Right ventricle myocardium superior (tissue), 1 donor: ENCODE measurements around the gene FBXO34. TPM values are rescaled to one million over a fixed set of nuclear protein-coding genes. Genes with fewer than 3 reads are reported as not detected.

Experiments used
- ATAC-seq: fragments of 200-7000 bp; cut with Tn5 transposase; one replicate; pipeline ENCODE4 v1.9.1; 2020; ENCODE audit warnings: mild to moderate bottlenecking; ENCODE audit not compliant: poor library complexity
- DNase-seq: peaks from one replicate; pipeline ENCODE4 v3.0.0-alpha.2; 2020
- intact Hi-C: fragments of 100-400 bp; cut with DNase I; formaldehyde crosslinking; loops from one replicate; pipeline ENCODE4 v1.11.2; 2022
- long read RNA-seq: library from polyadenylated mRNA; unstranded; transcript quantifications from one replicate; pipeline ENCODE4 v2.0.0, GENCODE V29; 2021
- total RNA-seq: library from RNA; stranded (reverse); fragmentation: NEBNext Ultra II Directional; extraction: Animal tissue kit (Norgen Biotek cat#: 25700); gene quantifications from one replicate; pipeline ENCODE4 v1.2.1, GENCODE V29; 2021
- donor health status: DM: no; HTN: yes; CAD: no; lungs with severe emphysema.

The FBXO34 gene, protein sequence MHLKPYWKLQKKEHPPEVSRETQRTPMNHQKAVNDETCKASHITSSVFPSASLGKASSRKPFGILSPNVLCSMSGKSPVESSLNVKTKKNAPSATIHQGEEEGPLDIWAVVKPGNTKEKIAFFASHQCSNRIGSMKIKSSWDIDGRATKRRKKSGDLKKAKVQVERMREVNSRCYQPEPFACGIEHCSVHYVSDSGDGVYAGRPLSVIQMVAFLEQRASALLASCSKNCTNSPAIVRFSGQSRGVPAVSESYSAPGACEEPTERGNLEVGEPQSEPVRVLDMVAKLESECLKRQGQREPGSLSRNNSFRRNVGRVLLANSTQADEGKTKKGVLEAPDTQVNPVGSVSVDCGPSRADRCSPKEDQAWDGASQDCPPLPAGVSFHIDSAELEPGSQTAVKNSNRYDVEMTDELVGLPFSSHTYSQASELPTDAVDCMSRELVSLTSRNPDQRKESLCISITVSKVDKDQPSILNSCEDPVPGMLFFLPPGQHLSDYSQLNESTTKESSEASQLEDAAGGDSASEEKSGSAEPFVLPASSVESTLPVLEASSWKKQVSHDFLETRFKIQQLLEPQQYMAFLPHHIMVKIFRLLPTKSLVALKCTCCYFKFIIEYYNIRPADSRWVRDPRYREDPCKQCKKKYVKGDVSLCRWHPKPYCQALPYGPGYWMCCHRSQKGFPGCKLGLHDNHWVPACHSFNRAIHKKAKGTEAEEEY
- 24.6 TPM for total RNA-seq
- long read RNA-seq, transcript FBXO34-201 (2 exons, 3,464 nt), result major isoform, 62 of 77 reads
- long read RNA-seq, partial matches to known transcripts, result 8 of 77 reads
- long read RNA-seq, other reads (novel, unspliced or antisense), result 6 of 77 reads

DNA sequence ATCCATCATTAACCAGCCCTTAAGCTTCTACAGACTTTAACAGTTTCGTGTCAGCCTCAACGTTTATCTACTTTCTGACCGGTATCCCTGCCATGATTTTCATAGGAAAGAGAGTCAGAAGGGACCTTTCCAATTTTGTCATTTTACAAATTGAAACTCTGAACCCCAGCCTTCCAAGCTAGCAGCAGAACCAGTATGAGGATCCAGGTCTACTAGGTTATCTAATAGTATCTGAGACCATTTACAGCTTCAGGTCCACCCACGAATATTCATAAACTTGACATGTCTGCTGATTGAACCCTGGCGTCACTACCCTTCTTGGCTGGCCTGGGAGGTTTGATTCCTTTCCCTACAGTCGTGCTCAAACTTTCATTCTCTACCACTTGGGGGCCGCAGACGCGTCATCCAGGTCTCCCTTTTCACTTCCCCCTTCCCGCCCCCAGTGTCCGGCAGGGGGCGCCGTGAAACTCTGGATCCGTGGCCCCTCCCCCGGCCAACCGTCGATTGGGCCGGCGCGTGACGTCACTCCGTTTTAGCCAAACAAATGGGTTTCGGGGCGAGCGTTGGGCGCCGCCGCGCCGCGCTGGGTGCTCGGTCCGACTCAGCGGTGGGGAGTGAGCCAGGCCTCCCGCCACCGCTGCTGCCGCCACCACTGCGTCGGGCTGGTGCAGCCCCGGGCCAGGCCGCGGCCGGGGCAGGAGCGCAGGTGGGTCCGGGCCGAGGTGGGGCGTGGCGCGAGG lies at the start of gene FBXO34:
Gene FBXO34 (plus strand): TSS at position 590 of the 740 bp plus-strand sequence. CDS start 78,970 bp downstream, outside the sequence.
- peak; percentile 100 for DNase-seq
- intact Hi-C loops, result loop anchor here (2.0 to 5.0 kb wide), 2 partner anchors 84 to 141 kb away; partner anchors contain the start of gene ATG14
- ATAC-seq, result peak; percentile 94

DNA sequence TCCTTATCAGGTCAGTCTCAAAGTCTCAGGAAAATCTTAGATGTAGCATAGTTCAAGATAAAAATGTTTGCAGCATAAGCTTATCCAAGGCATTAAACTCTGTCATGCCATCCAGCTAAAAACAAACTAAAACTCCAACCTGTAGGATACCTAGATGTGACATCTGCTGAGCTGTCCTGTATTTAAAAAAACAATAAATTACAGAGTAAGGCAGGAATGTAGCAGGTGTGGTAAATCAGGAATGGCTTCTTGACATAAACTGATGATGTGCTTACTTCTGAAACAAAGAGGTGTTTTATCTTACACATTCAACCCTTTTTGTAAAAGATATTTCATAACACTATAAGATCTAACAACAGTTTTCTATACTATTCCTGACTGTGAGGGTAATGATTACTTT lies 49.3 kb upstream of the FBXO34 start:
- DNase-seq (no peak), ATAC-seq (no peak)
- intact Hi-C loops, result no loop called here

DNA sequence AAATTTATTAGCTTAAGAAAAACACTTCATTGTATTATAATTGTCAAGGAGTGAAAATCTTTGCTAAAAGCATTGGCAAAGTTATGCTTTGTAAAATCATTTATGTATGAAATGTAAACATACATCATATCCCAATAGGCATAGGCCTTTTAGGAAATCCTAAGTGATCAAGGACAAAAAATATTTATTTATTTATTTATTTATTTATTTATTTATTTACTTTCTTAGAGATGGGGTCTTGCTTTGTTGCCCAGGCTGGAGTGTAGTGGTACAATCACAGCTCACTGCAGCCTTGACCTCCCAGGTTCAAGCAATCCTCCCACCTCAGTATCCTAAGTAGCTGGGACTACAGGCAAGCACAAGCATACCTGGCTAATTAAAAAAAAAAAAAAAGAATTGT lies 47.9 kb upstream of the FBXO34 start:
- DNase-seq (no peak), ATAC-seq (no peak)
- intact Hi-C loops, result no loop called here

- intact Hi-C loops, result no loop called here
- DNase-seq, result no peak
- no peak for ATAC-seq
Observed at GRCh38 chr14:55228261-55228660, 43.0 kb upstream of the FBXO34 start.

- ATAC-seq (no peak), DNase-seq (no peak)
- intact Hi-C loops, result no loop called here
Observed at GRCh38 chr14:55233591-55233990, 37.6 kb upstream of the FBXO34 start.

- DNase-seq (no peak), ATAC-seq (no peak)
- intact Hi-C loops, result no loop called here
Observed at GRCh38 chr14:55238019-55238680, 33.1 kb upstream of the FBXO34 start.

- intact Hi-C loops, result no loop called here
- ATAC-seq (no peak), DNase-seq (no peak)
Observed at GRCh38 chr14:55239320-55239719, 31.9 kb upstream of the FBXO34 start.

DNA sequence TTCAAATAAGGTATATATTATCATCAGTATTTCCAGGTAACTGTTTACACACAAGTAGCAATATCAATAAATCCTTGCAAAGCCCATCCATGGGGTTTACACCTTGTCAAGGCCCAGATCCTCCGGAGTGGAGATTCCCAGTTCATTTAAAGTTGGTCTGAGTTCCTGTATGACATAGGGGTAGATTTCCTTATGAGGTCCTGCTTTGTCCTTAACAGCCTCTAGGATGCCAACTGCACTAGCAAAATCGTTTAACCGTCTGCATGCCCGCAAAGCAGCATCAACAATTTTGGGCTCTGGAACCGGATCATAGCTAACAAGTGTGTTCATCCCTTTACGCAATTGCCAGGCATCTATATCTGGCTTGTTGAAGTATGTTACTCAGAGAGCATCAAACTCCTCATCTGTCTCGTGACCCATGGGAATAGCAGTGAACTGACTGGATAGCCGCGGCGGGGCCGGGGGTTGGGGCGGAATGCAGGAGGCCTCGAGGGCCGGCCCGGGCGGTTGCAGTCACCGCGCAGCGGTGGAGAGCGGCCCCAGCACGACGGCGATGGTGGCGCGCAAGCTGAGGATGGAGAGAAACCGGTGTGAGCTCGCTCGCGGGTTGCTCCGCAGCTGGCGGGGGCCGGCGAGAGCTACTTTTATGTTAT lies 30.6 kb upstream of the FBXO34 start:
- peak; percentile 51 for ATAC-seq
- no peak for DNase-seq
- intact Hi-C loops, result no loop called here

- ATAC-seq (no peak), DNase-seq (no peak)
- intact Hi-C loops, result no loop called here
Observed at GRCh38 chr14:55241673-55242072, 29.5 kb upstream of the FBXO34 start.

DNA sequence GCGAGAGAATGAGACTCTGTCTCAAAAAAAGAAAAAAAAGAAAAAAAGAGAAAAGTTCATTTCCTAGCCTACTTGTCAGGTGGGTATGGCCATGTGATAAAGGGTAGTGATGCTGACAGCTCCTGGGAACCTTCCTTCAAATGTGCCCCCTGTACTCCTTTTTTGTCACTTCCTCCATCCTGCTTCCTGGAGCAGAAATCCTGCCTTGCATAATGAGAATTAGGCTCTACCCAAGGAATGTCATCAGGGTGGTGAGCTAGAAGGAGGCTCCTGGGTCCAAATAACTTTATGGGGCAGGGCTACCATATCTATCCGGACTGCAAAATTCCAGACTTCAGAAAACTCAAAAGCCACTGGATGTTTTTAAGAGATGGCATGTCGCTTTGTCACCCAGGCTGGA lies 27.8 kb upstream of the FBXO34 start:
- ATAC-seq (no peak), DNase-seq (no peak)
- intact Hi-C loops, result no loop called here

DNA sequence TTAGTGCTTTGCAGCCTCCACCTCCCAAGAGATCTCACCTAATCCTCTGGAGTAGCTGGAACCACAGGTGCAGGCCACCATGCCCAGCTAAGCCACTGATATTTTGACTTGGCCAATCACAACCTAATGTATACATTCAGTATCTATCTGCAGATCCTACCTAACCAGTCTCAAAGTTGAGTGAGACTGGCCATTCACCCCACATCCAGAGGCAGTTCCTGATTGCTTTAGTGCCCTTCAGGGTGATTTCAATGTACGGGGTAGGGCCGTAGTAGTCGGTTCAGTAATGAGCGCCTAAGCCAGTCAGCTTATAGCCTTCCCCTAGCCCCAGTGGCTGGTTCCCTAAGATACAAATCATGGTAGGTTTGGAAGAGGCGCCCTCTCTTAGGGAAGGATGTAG lies 27.4 kb upstream of the FBXO34 start:
- no peak for ATAC-seq
- intact Hi-C loops, result no loop called here
- no peak for DNase-seq

DNA sequence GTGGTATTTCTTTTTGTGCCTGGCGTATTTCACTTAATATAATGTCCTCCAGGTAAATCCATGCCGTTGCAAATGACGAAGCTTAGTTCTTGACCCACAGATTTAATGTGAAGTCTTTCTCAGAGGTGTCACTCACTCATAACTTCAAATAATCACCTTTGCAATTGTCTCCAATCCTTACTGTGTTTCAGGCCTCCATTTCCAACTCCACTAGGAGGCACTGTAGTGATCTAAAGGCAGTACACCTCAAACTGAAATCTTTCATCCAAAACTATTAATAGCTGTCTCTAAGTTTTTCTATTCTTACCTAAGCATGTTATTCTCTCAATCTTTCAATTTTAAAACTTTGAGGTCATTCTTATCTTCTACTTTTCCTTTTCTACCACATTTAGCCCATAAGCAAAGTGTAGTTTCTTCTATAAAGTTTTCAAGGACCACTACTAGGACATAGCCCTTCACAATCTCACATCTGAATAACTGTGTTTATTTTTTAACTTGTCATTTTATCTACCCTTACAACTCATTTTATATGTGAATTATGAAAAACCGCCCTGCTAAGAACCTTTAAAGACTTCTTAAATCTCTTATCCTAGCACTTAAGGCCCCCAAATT lies 25.5 kb upstream of the FBXO34 start:
- ATAC-seq (no peak), DNase-seq (no peak)
- intact Hi-C loops, result no loop called here

- intact Hi-C loops, result no loop called here
- DNase-seq (no peak), ATAC-seq (no peak)
Observed at GRCh38 chr14:55248411-55248810, 22.8 kb upstream of the FBXO34 start.

GRCh38 chr14:55249423-55249822 lies 21.8 kb upstream of the FBXO34 start:
- no peak for DNase-seq
- intact Hi-C loops, result no loop called here
- no peak for ATAC-seq

GRCh38 chr14:55253276-55253675 lies 17.9 kb upstream of the FBXO34 start:
- ATAC-seq (no peak), DNase-seq (no peak)
- intact Hi-C loops, result no loop called here

- DNase-seq (no peak), ATAC-seq (no peak)
- intact Hi-C loops, result no loop called here
Observed at GRCh38 chr14:55254581-55254980, 16.6 kb upstream of the FBXO34 start.

- intact Hi-C loops, result no loop called here
- DNase-seq (no peak), ATAC-seq (peak; percentile 25)
Observed at GRCh38 chr14:55255979-55256378, 15.2 kb upstream of the FBXO34 start.

GRCh38 chr14:55256586-55256985 lies 14.6 kb upstream of the FBXO34 start:
- ATAC-seq, result no peak
- intact Hi-C loops, result no loop called here

More at GRCh38 chr14:55256586-55256985, 14.6 kb upstream of the FBXO34 start:
- DNase-seq, result no peak
